ENCODE data around the gene RFX5. TPM values are rescaled to one million over a fixed set of nuclear protein-coding genes. Genes with fewer than 3 reads are reported as not detected.

The RFX5 gene
- total and polyA plus RNA-seq, 2 experiments from 2014 or later: 11.3 to 20.0 TPM

DNA sequence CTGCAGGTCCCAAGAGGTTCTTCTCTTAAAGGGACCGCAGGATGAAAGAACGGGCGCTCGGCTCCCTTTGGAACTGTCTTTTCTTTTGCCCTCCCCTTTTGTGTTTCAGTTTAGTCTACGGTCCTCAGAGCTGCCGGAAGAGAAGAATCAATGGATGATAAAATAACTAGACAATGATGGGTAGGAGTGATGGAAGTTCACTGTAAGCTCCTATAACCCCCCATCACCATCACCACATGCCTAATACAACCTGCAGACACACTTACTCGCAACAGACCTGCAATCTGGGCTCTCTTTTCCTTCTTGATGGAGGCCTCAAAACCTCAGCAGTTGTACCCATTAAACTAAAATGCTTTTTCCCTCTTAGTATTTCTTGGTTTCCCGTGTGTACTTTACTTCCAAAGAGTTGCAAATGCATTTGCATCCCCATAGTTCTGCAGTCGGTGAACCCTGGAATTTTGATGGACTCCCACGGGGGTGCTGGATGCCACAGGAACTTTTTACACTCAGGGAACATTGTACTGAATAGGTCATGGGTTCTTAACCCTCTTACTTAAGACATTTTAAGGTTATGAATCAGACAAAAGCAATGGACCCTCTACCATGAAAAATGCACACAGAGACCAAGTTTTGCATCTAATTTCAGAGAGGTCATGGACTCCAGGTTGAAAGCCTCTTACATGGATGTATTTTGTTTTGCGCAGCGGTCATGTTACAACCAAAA lies 633 bp upstream of the RFX5 start:
- no peak for TF ChIP-seq EZH2 (IDR thresholded peaks at IDR 0.05; ENCODE audit: insufficient read depth, poor library complexity, severe bottlenecking)
- TF ChIP-seq EZH2phosphoT487 (IDR thresholded peaks at IDR 0.05; ENCODE audit: insufficient read depth, low read depth): no peak
- Histone ChIP-seq H2AFZ (peak overlapping the region; percentile 93), H3K4me2 (ENCODE audit: unreplicated experiment) (peak overlapping the region; percentile 74), H3K36me3 (ENCODE audit: low read depth) (no peaks in the 10 kb centered on the region), H3K4me1 (ENCODE audit: insufficient read depth) (0 out of 2 replicates have a peak, but pooled peaks cover 10% of the 10 kb centered on the region), H3F3A (ENCODE audit: insufficient read depth) (no peaks in the 10 kb centered on the region), H3K79me2 (ENCODE audit: insufficient read depth) (no peaks in the 10 kb centered on the region), H4K20me1 (ENCODE audit: insufficient read depth) (no peaks in the 10 kb centered on the region), H3K9ac (peak overlapping the region; percentile 88), H3K9me3 (ENCODE audit: low read depth) (no peaks in the 10 kb centered on the region), H3K27ac (no peak overlapping the region), H3K9me2 (ENCODE audit: insufficient read depth) (no peaks in the 10 kb centered on the region), H3K4me3 (peak overlapping the region; percentile 90), H3K27me3 (replicated peaks; ENCODE audit: insufficient read depth) (no peaks in the 10 kb centered on the region)
- no peak for DNase-seq
- in situ Hi-C loops (cut with MboI): no loop called here
- 41 to 42% methylated on average over 12 of the region's 12 CpGs for WGBS, 2 experiments (ENCODE audit: low coverage in 1 of 2, low lambda C conversion rate in 2 of 2, missing lambda C conversion rate in 2 of 2)

DNA sequence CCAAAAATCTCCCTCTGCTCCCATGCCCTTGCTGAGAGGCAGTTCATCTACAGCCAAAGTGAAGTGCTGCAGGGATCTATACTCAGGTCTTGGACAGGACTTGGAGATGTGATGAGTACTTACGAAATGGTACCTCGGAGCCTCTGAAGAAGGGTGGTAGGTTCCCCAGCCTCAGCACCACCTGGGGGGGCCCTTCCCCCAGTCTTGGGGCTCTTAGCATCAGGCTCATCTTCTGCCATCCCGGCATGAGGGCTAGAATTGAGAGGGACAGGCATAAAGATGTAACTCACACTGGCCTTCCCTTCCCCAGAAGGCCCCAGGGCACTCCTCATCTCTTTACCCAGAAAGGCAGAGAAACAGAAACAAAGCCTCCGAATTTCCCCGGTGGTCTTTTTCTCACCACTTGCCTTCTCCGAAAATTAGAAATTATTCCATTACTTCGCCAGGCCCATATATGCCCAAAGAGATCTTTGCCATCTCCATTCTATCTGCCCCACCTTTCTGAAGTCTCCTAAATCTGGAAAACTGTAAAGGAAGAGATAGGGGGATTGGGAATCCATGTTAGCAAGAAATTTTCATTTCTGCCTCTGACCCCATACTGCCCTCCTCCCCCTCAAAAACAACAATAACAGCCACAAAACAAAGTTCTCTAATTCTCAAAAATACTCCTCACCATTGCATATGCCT lies 827 bp downstream of the RFX5 start:
- peaks cover 8% of the 10 kb centered on the region for H3F3A ChIP-seq (ENCODE audit: insufficient read depth)
- no peaks in the 10 kb centered on the region for H4K20me1 ChIP-seq (ENCODE audit: insufficient read depth)
- H2AFZ ChIP-seq: peak overlapping the region; percentile 93
- TF ChIP-seq EZH2phosphoT487 (IDR thresholded peaks at IDR 0.05; ENCODE audit: insufficient read depth, low read depth) (no peak), EZH2 (IDR thresholded peaks at IDR 0.05; ENCODE audit: insufficient read depth, poor library complexity, severe bottlenecking) (no peak)
- H3K79me2 ChIP-seq (ENCODE audit: insufficient read depth): no peaks in the 10 kb centered on the region
- no peaks in the 10 kb centered on the region for H3K9me2 ChIP-seq (ENCODE audit: insufficient read depth)
- WGBS, 2 experiments (ENCODE audit: low coverage in 1 of 2, low lambda C conversion rate in 2 of 2, missing lambda C conversion rate in 2 of 2): 35 to 40% methylated on average over 7 of the region's 7 CpGs
- no peaks in the 10 kb centered on the region for H3K9me3 ChIP-seq (ENCODE audit: low read depth)
- peak overlapping the region; percentile 88 for H3K9ac ChIP-seq
- peak overlapping the region; percentile 70; the same call in 1 of the 2 replicates for H3K27ac ChIP-seq
- H3K4me2 ChIP-seq (ENCODE audit: unreplicated experiment): peak overlapping the region; percentile 98
- peak overlapping the region; percentile 90 for H3K4me3 ChIP-seq
- no peak for DNase-seq
- H3K36me3 ChIP-seq (ENCODE audit: low read depth): no peaks in the 10 kb centered on the region
- H3K27me3 ChIP-seq (replicated peaks; ENCODE audit: insufficient read depth): no peaks in the 10 kb centered on the region
- H3K4me1 ChIP-seq (ENCODE audit: insufficient read depth): 0 out of 2 replicates have a peak, but pooled peaks cover 10% of the 10 kb centered on the region
- in situ Hi-C loops (cut with MboI): no loop called here

DNA sequence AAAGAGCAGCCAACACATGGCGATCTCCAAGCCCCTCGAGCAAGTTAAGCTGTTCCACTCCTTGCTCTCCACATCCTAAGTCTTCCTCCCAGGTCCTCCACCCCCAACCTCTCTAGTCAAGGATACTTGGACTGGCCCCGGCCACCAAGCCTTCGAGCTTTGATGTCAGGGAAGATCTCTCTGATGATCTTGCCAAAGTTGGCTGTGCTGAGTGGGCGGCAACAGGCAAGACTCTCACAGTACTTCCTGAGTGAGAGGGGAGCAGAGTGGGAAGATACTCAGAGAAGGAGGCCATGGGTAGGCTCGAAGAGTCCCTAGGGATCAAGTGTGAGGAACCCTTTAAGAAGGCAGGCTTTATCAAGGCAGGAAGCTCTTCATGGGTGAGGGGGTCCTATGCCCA lies 2.8 kb downstream of the RFX5 start:
- Histone ChIP-seq H3K9me3 (ENCODE audit: low read depth) (no peaks in the 10 kb centered on the region), H3K9me2 (ENCODE audit: insufficient read depth) (no peaks in the 10 kb centered on the region), H4K20me1 (ENCODE audit: insufficient read depth) (no peaks in the 10 kb centered on the region), H3F3A (ENCODE audit: insufficient read depth) (peaks cover 12% of the 10 kb centered on the region), H3K27me3 (replicated peaks; ENCODE audit: insufficient read depth) (no peaks in the 10 kb centered on the region), H3K4me2 (ENCODE audit: unreplicated experiment) (no peak overlapping the region), H3K9ac (no peak overlapping the region), H3K27ac (no peak overlapping the region), H3K4me3 (no peak overlapping the region), H3K4me1 (ENCODE audit: insufficient read depth) (0 out of 2 replicates have a peak, but pooled peaks cover 10% of the 10 kb centered on the region), H3K36me3 (ENCODE audit: low read depth) (no peaks in the 10 kb centered on the region), H3K79me2 (ENCODE audit: insufficient read depth) (no peaks in the 10 kb centered on the region), H2AFZ (no peak overlapping the region)
- TF ChIP-seq EZH2 (IDR thresholded peaks at IDR 0.05; ENCODE audit: insufficient read depth, poor library complexity, severe bottlenecking) (no peak), EZH2phosphoT487 (IDR thresholded peaks at IDR 0.05; ENCODE audit: insufficient read depth, low read depth) (no peak)
- in situ Hi-C loops (cut with MboI): no loop called here
- no peak for DNase-seq
- 76 to 85% methylated on average over 6 of the region's 6 CpGs for WGBS, 2 experiments (ENCODE audit: low coverage in 1 of 2, low lambda C conversion rate in 2 of 2, missing lambda C conversion rate in 2 of 2)

GRCh38 chr1:151343587-151343986 lies 3.5 kb downstream of the RFX5 start:
- no peak overlapping the region for H3K27ac ChIP-seq
- 0 out of 2 replicates have a peak, but pooled peaks cover 10% of the 10 kb centered on the region for H3K4me1 ChIP-seq (ENCODE audit: insufficient read depth)
- no peaks in the 10 kb centered on the region for H3K79me2 ChIP-seq (ENCODE audit: insufficient read depth)
- WGBS, 2 experiments (ENCODE audit: low coverage in 1 of 2, low lambda C conversion rate in 2 of 2, missing lambda C conversion rate in 2 of 2): 76 to 79% methylated on average over 9 of the region's 9 CpGs
- no peak for DNase-seq
- no peak overlapping the region for H3K4me3 ChIP-seq
- no peaks in the 10 kb centered on the region for H4K20me1 ChIP-seq (ENCODE audit: insufficient read depth)
- H3K9me3 ChIP-seq (ENCODE audit: low read depth): no peaks in the 10 kb centered on the region
- TF ChIP-seq EZH2phosphoT487 (IDR thresholded peaks at IDR 0.05; ENCODE audit: insufficient read depth, low read depth): no peak
- no peak for TF ChIP-seq EZH2 (IDR thresholded peaks at IDR 0.05; ENCODE audit: insufficient read depth, poor library complexity, severe bottlenecking)
- no peak overlapping the region for H2AFZ ChIP-seq
- in situ Hi-C loops (cut with MboI): no loop called here
- no peaks in the 10 kb centered on the region for H3K36me3 ChIP-seq (ENCODE audit: low read depth)
- H3K9me2 ChIP-seq (ENCODE audit: insufficient read depth): no peaks in the 10 kb centered on the region
- H3K27me3 ChIP-seq (replicated peaks; ENCODE audit: insufficient read depth): no peaks in the 10 kb centered on the region
- no peak overlapping the region for H3K4me2 ChIP-seq (ENCODE audit: unreplicated experiment)
- H3K9ac ChIP-seq: no peak overlapping the region
- H3F3A ChIP-seq (ENCODE audit: insufficient read depth): peaks cover 12% of the 10 kb centered on the region
